AG09309 (cell line): ENCODE measurements around the gene COMMD7.
A peak's percentile ranks its signal among the peaks of the same experiment; 100 is the strongest.
"Not testable (repeated sequence)": the region's sequence is repeated elsewhere in the genome, so short reads cannot be mapped to it uniquely, and the experiment has no call there.

Experiments used
- DNase-seq: peaks from one replicate; pipeline ENCODE4 v3.0.0-alpha.2; 2010; ENCODE audit warnings: low read depth
- H3K4me3 ChIP-seq: 2 replicates; pipeline ENCODE4 v1.5.1; 2011; ENCODE audit warnings: mild to moderate bottlenecking, low read depth, low read length, moderate library complexity; ENCODE audit not compliant: control insufficient read depth
- TF ChIP-seq, protein P1 (sequence below): IDR thresholded peaks from 2 replicates; pipeline ENCODE4 v1.5.1; 2011; ENCODE audit warnings: mild to moderate bottlenecking, low read depth, low read length, inconsistent platforms; ENCODE audit not compliant: insufficient read depth, control insufficient read depth; ENCODE audit errors: missing control alignments

COMMD7 gene

DNA sequence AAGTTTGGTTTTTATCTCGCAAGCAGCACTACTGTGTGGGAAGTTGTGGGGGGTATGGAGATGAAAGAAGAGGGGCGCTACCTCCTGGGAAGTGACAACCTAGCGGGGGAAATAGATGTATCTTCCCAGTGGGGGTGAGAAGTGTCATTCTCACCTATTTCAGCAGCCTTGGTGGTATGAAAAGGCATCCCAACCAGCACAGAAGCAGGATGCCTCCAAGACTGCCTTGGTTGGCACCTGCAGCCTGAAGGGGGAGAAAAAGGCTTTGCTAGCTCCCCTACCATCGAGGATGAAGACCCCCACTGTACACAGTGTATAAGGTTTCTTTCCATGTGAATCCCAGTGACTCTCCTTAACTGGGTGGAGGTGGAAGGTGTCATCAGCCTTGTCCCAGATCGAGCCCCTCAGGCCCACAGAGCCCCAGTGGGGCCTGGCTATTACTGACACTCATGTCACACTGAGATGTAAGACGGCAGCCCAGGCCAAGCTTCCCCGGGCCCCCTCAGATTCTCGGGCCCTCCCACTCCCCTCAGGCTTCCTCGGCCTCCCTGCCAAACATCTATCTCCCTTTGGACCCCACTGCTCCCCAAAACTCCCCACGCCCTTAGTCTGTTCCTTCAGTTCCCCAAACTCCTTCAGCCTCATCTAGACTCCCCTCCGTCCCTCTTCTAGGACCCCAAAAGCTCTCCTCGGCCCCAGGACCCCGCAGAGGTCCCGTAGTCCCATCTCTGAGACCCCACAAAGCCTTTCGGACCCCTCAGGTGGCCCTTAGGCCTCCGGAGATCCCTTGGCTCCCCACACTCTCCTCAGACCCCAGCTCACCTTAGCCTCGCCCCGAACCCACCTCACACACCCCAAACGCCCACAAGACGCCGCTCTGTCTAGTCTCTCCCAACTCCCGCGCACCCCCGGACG is 688 bp downstream of the COMMD7 start:
- TF ChIP-seq, protein P1, sequence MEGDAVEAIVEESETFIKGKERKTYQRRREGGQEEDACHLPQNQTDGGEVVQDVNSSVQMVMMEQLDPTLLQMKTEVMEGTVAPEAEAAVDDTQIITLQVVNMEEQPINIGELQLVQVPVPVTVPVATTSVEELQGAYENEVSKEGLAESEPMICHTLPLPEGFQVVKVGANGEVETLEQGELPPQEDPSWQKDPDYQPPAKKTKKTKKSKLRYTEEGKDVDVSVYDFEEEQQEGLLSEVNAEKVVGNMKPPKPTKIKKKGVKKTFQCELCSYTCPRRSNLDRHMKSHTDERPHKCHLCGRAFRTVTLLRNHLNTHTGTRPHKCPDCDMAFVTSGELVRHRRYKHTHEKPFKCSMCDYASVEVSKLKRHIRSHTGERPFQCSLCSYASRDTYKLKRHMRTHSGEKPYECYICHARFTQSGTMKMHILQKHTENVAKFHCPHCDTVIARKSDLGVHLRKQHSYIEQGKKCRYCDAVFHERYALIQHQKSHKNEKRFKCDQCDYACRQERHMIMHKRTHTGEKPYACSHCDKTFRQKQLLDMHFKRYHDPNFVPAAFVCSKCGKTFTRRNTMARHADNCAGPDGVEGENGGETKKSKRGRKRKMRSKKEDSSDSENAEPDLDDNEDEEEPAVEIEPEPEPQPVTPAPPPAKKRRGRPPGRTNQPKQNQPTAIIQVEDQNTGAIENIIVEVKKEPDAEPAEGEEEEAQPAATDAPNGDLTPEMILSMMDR = no peak
- DNase-seq = no peak
- H3K4me3 ChIP-seq = peak overlapping the region; percentile 74

DNA sequence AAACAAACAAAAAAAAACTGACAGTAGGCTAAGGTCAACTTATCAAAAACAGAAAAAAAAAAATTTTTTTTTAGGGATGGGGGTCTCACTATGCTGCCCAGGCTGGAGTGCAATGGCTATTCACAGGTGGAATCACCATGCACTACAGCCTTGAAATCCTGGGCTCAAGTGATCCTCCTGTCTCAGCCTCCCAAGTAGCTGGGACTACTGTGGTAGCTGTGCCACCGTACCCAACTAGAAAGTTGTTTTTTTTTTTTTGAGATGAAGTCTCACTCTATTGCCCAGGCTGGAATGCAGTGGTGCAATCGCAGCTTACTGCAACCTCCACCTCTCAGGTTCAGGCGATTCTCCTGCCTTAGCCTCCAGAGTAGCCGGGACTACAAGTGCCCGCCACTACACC is 2.1 kb downstream of the COMMD7 start:
- no peak for DNase-seq
- no peak overlapping the region for H3K4me3 ChIP-seq
- TF ChIP-seq, protein P1 = no peak

DNA sequence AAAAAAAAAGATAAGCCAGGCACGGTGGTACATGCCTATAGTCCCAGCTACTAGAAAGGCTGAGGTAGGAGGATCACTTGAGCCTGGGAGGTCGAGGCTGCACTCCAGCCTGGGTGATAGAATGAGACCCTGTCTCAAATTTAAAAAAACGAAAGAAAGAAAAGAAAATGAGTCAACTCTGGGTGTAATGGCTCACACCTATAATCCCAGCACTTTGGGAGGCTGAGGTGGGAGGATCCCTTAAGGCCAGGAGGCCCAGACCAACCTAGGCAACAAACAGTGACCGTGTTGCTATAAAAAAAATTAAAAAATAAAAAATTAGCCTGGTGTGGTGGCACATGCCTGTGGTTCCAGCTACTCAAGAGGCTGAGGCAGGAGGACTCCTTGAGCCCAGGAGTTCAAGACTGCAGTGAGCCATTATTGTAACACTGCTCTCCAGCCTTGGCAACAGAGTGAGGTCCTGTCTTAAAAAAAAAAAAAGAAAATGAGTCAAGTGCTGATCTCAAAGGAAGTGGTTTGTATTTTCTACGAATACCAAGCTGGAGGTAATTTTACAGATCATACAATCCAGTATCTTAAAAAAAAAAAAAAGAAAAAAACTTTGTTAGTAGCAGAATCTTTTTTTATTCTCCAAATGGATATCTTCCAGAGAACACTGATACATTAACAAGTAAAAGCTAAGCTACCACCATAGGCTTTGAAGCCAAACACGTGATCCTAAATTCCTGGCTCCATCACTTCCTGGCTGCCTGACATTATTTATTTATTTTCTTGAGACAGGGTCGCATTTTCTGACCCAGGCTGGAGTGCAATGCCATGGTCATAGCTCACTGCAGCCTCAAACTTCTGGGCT is 5.7 kb downstream of the COMMD7 start:
- H3K4me3 ChIP-seq = no peak overlapping the region
- TF ChIP-seq, protein P1 = no peak

DNA sequence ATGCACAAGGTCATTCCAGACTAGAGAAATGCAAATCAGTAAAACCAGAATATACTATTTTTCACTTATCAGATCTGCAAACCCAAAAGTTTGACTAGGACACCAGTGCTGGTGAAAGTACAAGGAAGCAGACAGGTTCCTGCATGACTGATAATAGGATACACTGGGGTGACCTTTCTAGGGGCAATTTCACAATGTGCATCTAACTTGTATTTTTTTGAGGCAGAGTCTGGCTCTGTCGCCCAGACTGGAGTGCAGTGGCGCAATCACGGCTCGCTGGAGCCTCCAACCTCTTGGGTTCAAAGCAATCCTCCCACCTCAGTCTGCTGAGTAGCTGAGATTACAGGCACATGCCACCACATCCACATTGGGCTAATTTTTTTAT is 11.4 kb downstream of the COMMD7 start:
- no peak overlapping the region for H3K4me3 ChIP-seq
- TF ChIP-seq, protein P1 = no peak
- no peak for DNase-seq

More for the DNA sequence above, 5.7 kb downstream of the COMMD7 start:
- peak; percentile 57 for DNase-seq

DNA sequence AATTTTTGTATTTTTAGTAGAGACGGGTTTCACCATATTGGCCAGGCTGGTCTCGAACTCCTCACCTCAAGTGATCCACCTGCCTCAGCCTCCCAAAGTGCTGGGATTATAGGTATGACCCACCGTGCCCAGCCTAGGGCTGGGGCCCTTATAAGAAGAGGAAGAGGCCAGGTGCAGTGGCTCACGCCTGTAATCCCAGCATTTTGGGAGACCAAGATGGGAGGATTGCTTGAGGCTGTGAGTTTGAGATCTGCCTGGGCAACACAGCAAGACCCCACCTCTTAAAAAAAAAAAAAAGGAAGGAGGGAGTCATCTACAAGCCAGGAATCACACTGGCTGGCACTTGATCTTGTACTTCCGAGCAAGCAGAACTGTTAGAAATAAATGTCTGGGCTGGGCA is 13.9 kb downstream of the COMMD7 start:
- not testable (repeated sequence) for H3K4me3 ChIP-seq, DNase-seq

DNA sequence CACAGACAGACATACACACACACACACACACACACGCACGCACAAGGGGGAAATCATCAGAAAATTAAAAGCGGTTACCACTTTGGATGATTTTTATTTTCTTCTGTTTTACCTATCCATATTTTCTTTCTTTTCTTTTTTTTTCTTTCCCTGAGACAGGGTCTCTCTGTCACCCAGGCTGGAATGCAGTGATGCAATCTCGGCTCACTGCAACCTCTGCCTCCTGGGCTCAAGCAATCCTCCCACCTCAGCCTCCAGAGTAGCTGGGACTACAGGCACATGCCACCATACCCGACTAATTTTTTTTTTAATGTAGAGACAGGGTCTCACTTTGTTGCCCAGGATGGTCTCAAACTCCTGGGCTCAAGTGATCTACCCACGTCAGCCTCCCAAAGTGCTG is 14.8 kb downstream of the COMMD7 start:
- H3K4me3 ChIP-seq, DNase-seq: not testable (repeated sequence)

DNA sequence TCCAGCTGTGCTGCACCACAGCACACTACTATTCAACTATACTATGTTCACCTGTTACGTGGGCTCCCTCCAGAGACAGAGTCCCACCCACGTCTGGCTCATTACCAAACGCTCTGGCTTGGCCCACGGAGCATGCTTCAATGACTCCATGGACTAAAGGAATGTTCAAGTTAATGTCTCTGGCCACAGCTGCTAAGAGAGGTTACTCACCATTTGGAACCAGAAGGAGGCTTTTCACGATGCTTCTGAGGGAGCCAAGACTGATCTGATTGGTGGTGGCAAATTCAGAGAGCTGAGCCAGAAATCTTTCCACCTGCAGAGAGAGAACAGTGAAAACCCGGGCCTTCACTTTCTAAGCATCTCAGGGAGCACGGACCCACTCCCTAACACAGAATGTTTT is 15.6 kb downstream of the COMMD7 start:
- peak; percentile 59 for DNase-seq
- TF ChIP-seq, protein P1 = no peak
- H3K4me3 ChIP-seq = no peak overlapping the region
